Heart left ventricle (tissue), 16 donors: ENCODE results near the gene SLC44A1. TPM values are rescaled to one million over a fixed set of nuclear protein-coding genes. Genes with fewer than 3 reads are reported as not detected.

ENCODE experiments used
- ATAC-seq, 4 donors: fragments of 200-7000 bp; cut with Tn5 transposase; one replicate each; pipeline ENCODE4 v1.9.1; 2020 to 2022; ENCODE audit warnings: moderate library complexity in 4 of 4, mild to moderate bottlenecking in 3 of 4, moderate number of reproducible peaks in 1 of 4
- DNase-seq, 5 donors: peaks; one replicate each; pipeline ENCODE4 v3.0.0-alpha.2; 2020
- H3K27ac ChIP-seq, 12 donors: fragments of 200-600 bp; sonication (generic) in 4 of 12; one replicate each; pipeline versions ENCODE4 v1.5.0 to v1.8.0; 2016 to 2022; ENCODE audit warnings: mild to moderate bottlenecking in 2 of 12
- H3K27me3 ChIP-seq, 9 donors: fragments of 200-600 bp; sonication (generic) in 2 of 9; one replicate each; pipeline versions ENCODE4 v1.5.1 to v1.8.0; 2016 to 2022; ENCODE audit warnings: mild to moderate bottlenecking in 3 of 9
- H3K36me3 ChIP-seq, 9 donors: fragments of 200-600 bp; sonication (generic) in 2 of 9; one replicate each; pipeline versions ENCODE4 v1.5.0 to v1.8.0; 2018 to 2022; ENCODE audit warnings: mild to moderate bottlenecking in 2 of 9
- H3K4me1 ChIP-seq, 12 donors: fragments of 200-600 bp; sonication (generic) in 4 of 12; one replicate each; pipeline versions ENCODE4 v1.5.0 to v1.8.0; 2016 to 2022; ENCODE audit warnings: mild to moderate bottlenecking in 3 of 12
- H3K4me3 ChIP-seq, 12 donors: fragments of 200-600 bp; sonication (generic) in 4 of 12; one replicate each; pipeline versions ENCODE4 v1.5.0 to v1.8.0; 2017 to 2022; ENCODE audit warnings: mild to moderate bottlenecking in 9 of 12, moderate library complexity in 4 of 12
- H3K9me3 ChIP-seq, 12 donors: fragments of 200-600 bp; sonication (generic) in 4 of 12; one replicate each; pipeline versions ENCODE4 v1.5.0 to v1.8.0; 2016 to 2022; ENCODE audit warnings: mild to moderate bottlenecking in 1 of 12
- POLR2A ChIP-seq, 2 donors: fragments of 450-650 bp; IDR thresholded peaks; one replicate each; pipeline ENCODE4 v1.6.1; 2017; ENCODE audit warnings: antibody characterized with exemption in 2 of 2, mild to moderate bottlenecking in 2 of 2, moderate library complexity in 2 of 2
- WGBS, 4 donors: extraction: QIAGEN DNeasy Blood & Tissue Kit in 2 of 4; methylation state at CpG; one replicate each; pipeline versions ENCODE4 v1.1.5 to v1.1.7; 2013 to 2018; 5-methylcytosine and 5-hydroxymethylcytosine counted together
- intact Hi-C, 10 donors: fragments of 100-400 bp; cut with DNase I; formaldehyde crosslinking; loops; one replicate each; pipeline versions ENCODE4 v1.11.1 to v1.14.2; 2022
- polyA plus RNA-seq, 2 donors: library from polyadenylated mRNA; stranded (reverse); fragments of 200-250 nt; gene quantifications; one replicate each; pipeline ENCODE4 v1.2.3, GENCODE V29; 2013
- total RNA-seq, 9 donors: library from RNA; depleted of rRNA in 2 of 9; stranded (reverse); fragments of >200 nt in 2 of 9; fragmentation: NEBNext Ultra II Directional in 3 of 9; extraction: Animal tissue kit (Norgen Biotek cat#: 25700) in 3 of 9; gene quantifications; one replicate each; pipeline versions ENCODE4 v1.1.0 to v1.2.4, GENCODE V29; 2016 to 2023
- TF ChIP-seq, protein P1 (sequence below), 12 donors: fragments of 200-600 bp; sonication (generic) in 4 of 12; IDR thresholded peaks; one replicate each; pipeline versions ENCODE4 v1.5.0 to v1.8.0; 2018 to 2022; ENCODE audit warnings: antibody characterized with exemption in 12 of 12, mild to moderate bottlenecking in 5 of 12
- donor health status: ischemic (EF 13 %, LVEDD 7.1; RV severe dilation, severe dysfunction).
- donor health status: healthy with polysubstance abuse.
- donor health status: DM: no; HTN: yes; CAD: no.
- donor health status: DM: no; HTN: no; CAD: no.
- donor health status: ischemic (EF 25% LVEDD 6.9; RV normal size, moderate dysfunction).
- donor health status: ischemic (EF 25% LVEDD 5.7; RV mildly dilated, moderate dysfunction).
- donor health status: healthy.
- donor health status: DM: yes; HTN: yes; CAD: no.
- donor health status: ischemic (EF 35%, LVEDD 5.7; RV mildly dilated, moderate dysfunction).
- donor health status: nonischemic (EF 11% LVEDD 7.7; RV severe dilation, severe dysfunction).
- donor health status: DM: yes; HTN: yes; CAD: no.
- donor health status: PGD.
- donor health status: ischemic (EF 29% LVEDD 5.4; RV normal size, mild dysfunction).
- donor health status: nonischemic (EF 23%, LVEDD 6.1; RV moderate dilation, normal function).

Gene SLC44A1
- total and polyA plus RNA-seq, 11 donors = 5.1 to 29.4 (median 21.3) TPM

DNA sequence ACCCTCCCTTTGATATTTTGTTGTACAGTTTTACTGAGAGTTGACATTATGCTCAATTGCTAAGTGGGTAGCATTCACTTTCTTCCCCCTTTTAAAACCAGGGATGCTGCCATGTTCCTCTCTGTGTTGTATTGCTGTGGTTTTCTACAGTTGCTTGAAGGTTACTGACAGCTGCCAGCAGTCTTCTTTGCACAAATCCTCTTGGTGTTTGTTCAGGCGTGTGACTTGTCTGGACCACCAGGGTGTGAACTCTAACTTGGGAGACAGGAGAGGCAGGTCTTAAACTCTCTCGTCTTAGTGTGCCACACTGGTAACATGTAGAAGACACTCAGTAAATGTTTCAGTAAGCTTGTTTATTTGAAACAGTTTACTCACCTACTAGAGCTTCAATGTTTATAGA, 25.1 kb downstream of the SLC44A1 start:
- Histone ChIP-seq H3K4me3 (no peak overlapping the region), H3K36me3 (no peaks in the 10 kb centered on the region), H3K27ac (no peak overlapping the region), H3K9me3 (peaks cover 0 to 12% (median 0%) of the 10 kb centered on the region in 12 donors), H3K4me1 (peaks cover 0 to 11% (median under 1%) of the 10 kb centered on the region in 12 donors), H3K27me3 (no peaks in the 10 kb centered on the region)
- intact Hi-C loops = no loop called here
- DNase-seq (no peak), ATAC-seq (no peak)
- no peak for TF ChIP-seq POLR2A (IDR thresholded peaks at IDR 0.05)
- TF ChIP-seq, protein P1, sequence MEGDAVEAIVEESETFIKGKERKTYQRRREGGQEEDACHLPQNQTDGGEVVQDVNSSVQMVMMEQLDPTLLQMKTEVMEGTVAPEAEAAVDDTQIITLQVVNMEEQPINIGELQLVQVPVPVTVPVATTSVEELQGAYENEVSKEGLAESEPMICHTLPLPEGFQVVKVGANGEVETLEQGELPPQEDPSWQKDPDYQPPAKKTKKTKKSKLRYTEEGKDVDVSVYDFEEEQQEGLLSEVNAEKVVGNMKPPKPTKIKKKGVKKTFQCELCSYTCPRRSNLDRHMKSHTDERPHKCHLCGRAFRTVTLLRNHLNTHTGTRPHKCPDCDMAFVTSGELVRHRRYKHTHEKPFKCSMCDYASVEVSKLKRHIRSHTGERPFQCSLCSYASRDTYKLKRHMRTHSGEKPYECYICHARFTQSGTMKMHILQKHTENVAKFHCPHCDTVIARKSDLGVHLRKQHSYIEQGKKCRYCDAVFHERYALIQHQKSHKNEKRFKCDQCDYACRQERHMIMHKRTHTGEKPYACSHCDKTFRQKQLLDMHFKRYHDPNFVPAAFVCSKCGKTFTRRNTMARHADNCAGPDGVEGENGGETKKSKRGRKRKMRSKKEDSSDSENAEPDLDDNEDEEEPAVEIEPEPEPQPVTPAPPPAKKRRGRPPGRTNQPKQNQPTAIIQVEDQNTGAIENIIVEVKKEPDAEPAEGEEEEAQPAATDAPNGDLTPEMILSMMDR (IDR thresholded peaks at IDR 0.05) = no peak
- 89 to 97% (median 95%) methylated on average over 2 of the region's 2 CpGs for WGBS, 4 donors

DNA sequence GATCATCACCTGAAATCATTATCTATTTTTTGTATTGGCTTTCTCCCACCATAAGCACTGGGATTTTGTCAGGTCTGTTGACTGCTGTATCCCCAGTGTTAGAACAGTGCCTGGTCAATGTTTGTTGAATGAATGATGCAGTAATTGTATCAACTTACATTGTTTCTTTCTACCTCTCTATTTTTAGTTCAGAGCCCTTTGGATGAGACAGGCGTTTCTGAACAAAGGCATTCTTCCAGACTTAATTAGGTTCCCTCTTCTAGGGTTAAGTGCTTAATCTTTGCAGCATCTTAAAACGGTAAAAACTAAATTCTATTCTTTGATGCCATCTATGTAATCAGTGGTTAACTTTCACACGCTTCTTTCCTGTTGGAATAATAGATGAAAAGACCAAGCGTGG, 26.3 kb downstream of the SLC44A1 start:
- no peak overlapping the region for H3K4me3 ChIP-seq
- H3K27ac ChIP-seq = no peak overlapping the region
- no peaks in the 10 kb centered on the region for H3K36me3 ChIP-seq
- H3K4me1 ChIP-seq = peaks cover 0 to 11% (median 0%) of the 10 kb centered on the region in 12 donors
- no peak for TF ChIP-seq POLR2A (IDR thresholded peaks at IDR 0.05)
- TF ChIP-seq, protein P1 (IDR thresholded peaks at IDR 0.05) = no peak
- H3K27me3 ChIP-seq = no peaks in the 10 kb centered on the region
- WGBS, 4 donors = 50 to 57% (median 54%) methylated on average over 4 of the region's 4 CpGs
- DNase-seq (no peak), ATAC-seq (peak in 2 of 4 donors; percentile 51 to 57)
- intact Hi-C loops = no loop called here
- H3K9me3 ChIP-seq = peaks cover 0 to 12% (median 0%) of the 10 kb centered on the region in 12 donors

DNA sequence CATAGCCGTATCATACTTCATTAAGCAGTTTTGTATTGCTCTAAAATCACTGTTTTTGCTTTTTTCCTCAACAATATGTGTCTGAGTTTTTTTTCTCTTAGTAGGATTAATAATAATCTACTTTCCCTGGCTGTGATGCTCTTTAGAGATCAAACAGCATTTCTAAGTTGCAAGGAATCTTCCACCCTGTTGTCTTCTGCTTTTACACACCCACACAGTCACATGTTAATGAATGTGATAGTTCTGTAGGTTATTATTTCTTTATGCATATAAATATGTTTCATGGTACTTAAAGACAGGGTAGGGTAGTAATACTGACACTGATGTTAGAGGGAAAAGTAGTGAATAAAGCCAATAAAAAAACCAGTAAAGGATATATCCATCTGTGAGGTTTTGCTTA, 29.3 kb downstream of the SLC44A1 start:
- H3K36me3 ChIP-seq = no peaks in the 10 kb centered on the region
- H3K27ac ChIP-seq = no peak overlapping the region
- 93 to 99% (median 95%) methylated on average over 1 of the region's 1 CpG for WGBS, 4 donors
- H3K27me3 ChIP-seq = no peaks in the 10 kb centered on the region
- TF ChIP-seq, protein P1 (IDR thresholded peaks at IDR 0.05) = no peak
- TF ChIP-seq POLR2A (IDR thresholded peaks at IDR 0.05) = no peak
- no peak overlapping the region for H3K4me3 ChIP-seq
- H3K9me3 ChIP-seq = no peaks in the 10 kb centered on the region
- DNase-seq (no peak), ATAC-seq (no peak)
- intact Hi-C loops = no loop called here
- H3K4me1 ChIP-seq = peaks cover 0 to 19% (median 0%) of the 10 kb centered on the region in 12 donors

DNA sequence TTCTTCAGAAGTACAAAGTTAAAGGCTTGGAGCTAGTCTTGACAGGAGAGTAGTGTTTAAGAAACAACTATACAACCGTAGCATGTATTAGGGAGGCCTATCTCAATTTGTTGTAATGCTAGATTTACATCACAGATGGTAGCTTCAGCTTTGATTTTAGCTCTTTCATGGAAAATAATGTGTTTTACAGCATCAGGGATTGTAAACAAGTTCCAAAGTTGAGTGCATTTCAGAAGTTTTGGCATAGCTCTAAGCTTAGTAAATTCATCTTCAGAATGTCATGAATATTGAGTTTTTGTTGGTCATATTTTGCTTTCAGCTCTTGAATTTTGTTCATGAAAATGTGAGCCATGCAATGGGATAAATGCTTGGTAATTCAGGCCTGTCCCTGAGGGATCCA, 30.7 kb downstream of the SLC44A1 start:
- ATAC-seq (no peak), DNase-seq (no peak)
- H3K27ac ChIP-seq = no peak overlapping the region
- H3K36me3 ChIP-seq = no peaks in the 10 kb centered on the region
- H3K4me3 ChIP-seq = no peak overlapping the region
- TF ChIP-seq POLR2A (IDR thresholded peaks at IDR 0.05) = no peak
- TF ChIP-seq, protein P1 (IDR thresholded peaks at IDR 0.05) = no peak
- WGBS, 4 donors = 82 to 91% (median 88%) methylated on average over 1 of the region's 1 CpG
- intact Hi-C loops = no loop called here
- H3K9me3 ChIP-seq = no peaks in the 10 kb centered on the region
- H3K4me1 ChIP-seq = peaks cover 0 to 22% (median 2%) of the 10 kb centered on the region in 12 donors
- no peaks in the 10 kb centered on the region for H3K27me3 ChIP-seq
